ENCODE data around the gene SGMS1.

Gene SGMS1

GRCh38 chr10:50613726-50614443 is 9.9 kb downstream of the SGMS1 start:
- no peak for DNase-seq (ENCODE audit: extremely low read depth in 1 of 2, low read depth in 1 of 2)

GRCh38 chr10:50613150-50613549 is 10.6 kb downstream of the SGMS1 start:
- no peak for DNase-seq (ENCODE audit: extremely low read depth in 1 of 2, low read depth in 1 of 2)

- DNase-seq (ENCODE audit: extremely low read depth in 1 of 2, low read depth in 1 of 2) = no peak
Observed at GRCh38 chr10:50610368-50610767, 13.4 kb downstream of the SGMS1 start.

GRCh38 chr10:50607356-50607925 is 16.3 kb downstream of the SGMS1 start:
- no peak for DNase-seq (ENCODE audit: extremely low read depth in 1 of 2, low read depth in 1 of 2)

GRCh38 chr10:50605951-50606270 is 17.8 kb downstream of the SGMS1 start:
- DNase-seq (ENCODE audit: extremely low read depth in 1 of 2, low read depth in 1 of 2) = no peak

- DNase-seq (ENCODE audit: extremely low read depth in 1 of 2, low read depth in 1 of 2) = no peak
Observed at GRCh38 chr10:50605269-50605950, 18.3 kb downstream of the SGMS1 start.

GRCh38 chr10:50604809-50605208 is 18.9 kb downstream of the SGMS1 start:
- no peak for DNase-seq (ENCODE audit: extremely low read depth in 1 of 2, low read depth in 1 of 2)

GRCh38 chr10:50604049-50604640 is 19.6 kb downstream of the SGMS1 start:
- DNase-seq (ENCODE audit: extremely low read depth in 1 of 2, low read depth in 1 of 2) = no peak

GRCh38 chr10:50603151-50603850 is 20.5 kb downstream of the SGMS1 start:
- no peak for DNase-seq (ENCODE audit: extremely low read depth in 1 of 2, low read depth in 1 of 2)

GRCh38 chr10:50601974-50602373 is 21.8 kb downstream of the SGMS1 start:
- DNase-seq (ENCODE audit: extremely low read depth in 1 of 2, low read depth in 1 of 2) = no peak

GRCh38 chr10:50600831-50601477 is 22.8 kb downstream of the SGMS1 start:
- no peak for DNase-seq (ENCODE audit: extremely low read depth in 1 of 2, low read depth in 1 of 2)

GRCh38 chr10:50600286-50600685 is 23.5 kb downstream of the SGMS1 start:
- no peak for DNase-seq (ENCODE audit: extremely low read depth in 1 of 2, low read depth in 1 of 2)

- DNase-seq (ENCODE audit: extremely low read depth in 1 of 2, low read depth in 1 of 2) = no peak
Observed at GRCh38 chr10:50596897-50597296, 26.9 kb downstream of the SGMS1 start.

GRCh38 chr10:50596456-50596855 is 27.3 kb downstream of the SGMS1 start:
- no peak for DNase-seq (ENCODE audit: extremely low read depth in 1 of 2, low read depth in 1 of 2)

- DNase-seq (ENCODE audit: extremely low read depth in 1 of 2, low read depth in 1 of 2) = no peak
Observed at GRCh38 chr10:50595785-50596184, 28.0 kb downstream of the SGMS1 start.

- no peak for DNase-seq (ENCODE audit: extremely low read depth in 1 of 2, low read depth in 1 of 2)
Observed at GRCh38 chr10:50593523-50594376, 30.0 kb downstream of the SGMS1 start.

- DNase-seq (ENCODE audit: extremely low read depth in 1 of 2, low read depth in 1 of 2) = no peak
Observed at GRCh38 chr10:50592961-50593418, 30.8 kb downstream of the SGMS1 start.

GRCh38 chr10:50590935-50591334 is 32.8 kb downstream of the SGMS1 start:
- DNase-seq (ENCODE audit: extremely low read depth in 1 of 2, low read depth in 1 of 2) = no peak

- DNase-seq (ENCODE audit: extremely low read depth in 1 of 2, low read depth in 1 of 2) = no peak
Observed at GRCh38 chr10:50586740-50587088, 37.0 kb downstream of the SGMS1 start.

All from activated CD8-positive, alpha-beta memory T cell treated with anti-CD3 and anti-CD28 coated beads for 1 hour (primary cell).